Stimulated activated CD8-positive, alpha-beta memory T cell treated with anti-CD3 and anti-CD28 coated beads, Interleukin-4, amount 100 ng/mL, for 4 hours (primary cell): ENCODE measurements around the gene ATXN1.

Source experiments
- DNase-seq, 2 donors: peaks; one replicate each; pipeline ENCODE4 v3.0.0-alpha.2; 2020; ENCODE audit warnings: low read depth in 2 of 2, low spot score in 1 of 2

Gene ATXN1

GRCh38 chr6:16343593-16343992, 417.7 kb downstream of the ATXN1 start:
- DNase-seq = no peak

GRCh38 chr6:16339265-16339587, 422.0 kb downstream of the ATXN1 start:
- DNase-seq = no peak

GRCh38 chr6:16338577-16339264, 422.5 kb downstream of the ATXN1 start:
- DNase-seq = no peak

- DNase-seq = no peak
Measured at GRCh38 chr6:16337295-16337975, 423.8 kb downstream of the ATXN1 start.

GRCh38 chr6:16336911-16337294, 424.4 kb downstream of the ATXN1 start:
- DNase-seq = no peak

GRCh38 chr6:16336056-16336818, 425.0 kb downstream of the ATXN1 start:
- DNase-seq = no peak

- DNase-seq = no peak
Measured at GRCh38 chr6:16335176-16335575, 426.1 kb downstream of the ATXN1 start.

GRCh38 chr6:16334671-16335070, 426.6 kb downstream of the ATXN1 start:
- no peak for DNase-seq

GRCh38 chr6:16333580-16333979, 427.7 kb downstream of the ATXN1 start:
- no peak for DNase-seq

- peak; percentile 60 to 77 for DNase-seq
Measured at GRCh38 chr6:16332175-16332542, 429.1 kb downstream of the ATXN1 start.

- DNase-seq = peak in 1 of 2 donors; percentile 34
Measured at GRCh38 chr6:16331384-16332174, 429.7 kb downstream of the ATXN1 start.

- no peak for DNase-seq
Measured at GRCh38 chr6:16329233-16329632, 432.0 kb downstream of the ATXN1 start.

- DNase-seq = no peak
Measured at GRCh38 chr6:16327777-16328325, 433.4 kb downstream of the ATXN1 start.

GRCh38 chr6:16326971-16327776, 434.1 kb downstream of the ATXN1 start:
- DNase-seq = no peak

- no peak for DNase-seq
Measured at GRCh38 chr6:16326531-16326930, 434.7 kb downstream of the ATXN1 start.

GRCh38 chr6:16324606-16325225, 436.5 kb downstream of the ATXN1 start:
- no peak for DNase-seq

- DNase-seq = no peak
Measured at GRCh38 chr6:16324184-16324583, 437.1 kb downstream of the ATXN1 start.

GRCh38 chr6:16322666-16323312, 438.5 kb downstream of the ATXN1 start:
- peak; percentile 35 to 61 for DNase-seq

GRCh38 chr6:16321826-16322225, 439.4 kb downstream of the ATXN1 start:
- no peak for DNase-seq

GRCh38 chr6:16321341-16321710, 439.9 kb downstream of the ATXN1 start:
- DNase-seq = no peak
